GM12875 (cell line): ENCODE measurements around the gene CLEC16A.

Experiments used
- H3K4me3 ChIP-seq: one replicate; pipeline ENCODE4 v1.5.1; 2011; ENCODE audit warnings: low read depth, low read length, control low read depth
- CTCF ChIP-seq: IDR thresholded peaks from 2 replicates; pipeline ENCODE4 v1.5.1; 2011; ENCODE audit warnings: low read depth, mild to moderate bottlenecking, control low read depth, inconsistent platforms, low read length, moderate library complexity, borderline replicate concordance; ENCODE audit not compliant: insufficient read depth

The CLEC16A gene

GRCh38 chr16:11095935-11096334 is 151.6 kb downstream of the CLEC16A start:
- TF ChIP-seq CTCF: no peak
- H3K4me3 ChIP-seq: no peak overlapping the region

- TF ChIP-seq CTCF: no peak
- H3K4me3 ChIP-seq: no peak overlapping the region
Observed at GRCh38 chr16:11097094-11097786, 152.9 kb downstream of the CLEC16A start.

GRCh38 chr16:11097787-11098167 is 153.4 kb downstream of the CLEC16A start:
- H3K4me3 ChIP-seq: no peak overlapping the region
- TF ChIP-seq CTCF: no peak

- TF ChIP-seq CTCF: no peak
- H3K4me3 ChIP-seq: no peak overlapping the region
Observed at GRCh38 chr16:11098601-11099390, 154.4 kb downstream of the CLEC16A start.

- no peak overlapping the region for H3K4me3 ChIP-seq
- no peak for TF ChIP-seq CTCF
Observed at GRCh38 chr16:11099672-11100205, 155.4 kb downstream of the CLEC16A start.

GRCh38 chr16:11100239-11100750 is 155.9 kb downstream of the CLEC16A start:
- H3K4me3 ChIP-seq: no peak overlapping the region
- no peak for TF ChIP-seq CTCF
